HL-60 (cell line): ENCODE measurements around the gene ALK.

Source experiments
- DNase-seq, 2 experiments: peaks; one replicate each; pipeline ENCODE4 v3.0.0-alpha.2; 2010 to 2020; ENCODE audit warnings: low read depth in 1 of 2, low spot score in 1 of 2
- H3K27ac ChIP-seq: fragments of 250-450 bp; sonication (Bioruptor Pico); replicated peaks from 2 replicates; pipeline ENCODE4 v1.5.1; 2020; ENCODE audit warnings: mild to moderate bottlenecking, moderate library complexity
- H3K27me3 ChIP-seq: fragments of 250-450 bp; sonication (Bioruptor Pico); 2 replicates; pipeline ENCODE4 v1.5.1; 2021; ENCODE audit warnings: mild to moderate bottlenecking, moderate library complexity; ENCODE audit not compliant: insufficient read depth, poor library complexity, severe bottlenecking
- H3K4me3 ChIP-seq: replicated peaks from 2 replicates; pipeline ENCODE4 v1.5.1; 2011; ENCODE audit warnings: mild to moderate bottlenecking, control low read depth, low read length; ENCODE audit not compliant: insufficient read depth
- CTCF ChIP-seq: IDR thresholded peaks from one replicate; pipeline ENCODE4 v1.5.1; 2011; ENCODE audit warnings: low read length, control low read depth, inconsistent platforms; ENCODE audit not compliant: insufficient read depth
- GABPA ChIP-seq: IDR thresholded peaks from 2 replicates; pipeline ENCODE4 v1.6.1; 2012; ENCODE audit warnings: low read depth
- POLR2AphosphoS5 ChIP-seq: IDR thresholded peaks from 2 replicates; pipeline ENCODE4 v1.6.1; 2012; ENCODE audit warnings: low read depth
- SPI1 ChIP-seq: IDR thresholded peaks from 2 replicates; pipeline ENCODE4 v1.6.1; 2012; ENCODE audit warnings: low read depth, mild to moderate bottlenecking, borderline replicate concordance
- TF ChIP-seq, protein P1 (sequence below): IDR thresholded peaks from 2 replicates; pipeline ENCODE4 v1.6.1; 2012; ENCODE audit warnings: low read depth; ENCODE audit not compliant: insufficient replicate concordance

The ALK gene

GRCh38 chr2:29281086-29281915 is 640.1 kb downstream of the ALK start:
- no peak overlapping the region for H3K4me3 ChIP-seq

GRCh38 chr2:29278966-29279365 is 642.4 kb downstream of the ALK start:
- no peak overlapping the region for H3K4me3 ChIP-seq
- H3K27ac ChIP-seq, result no peak overlapping the region
- no peak for DNase-seq
- no peak for TF ChIP-seq POLR2AphosphoS5
- TF ChIP-seq, protein P1, sequence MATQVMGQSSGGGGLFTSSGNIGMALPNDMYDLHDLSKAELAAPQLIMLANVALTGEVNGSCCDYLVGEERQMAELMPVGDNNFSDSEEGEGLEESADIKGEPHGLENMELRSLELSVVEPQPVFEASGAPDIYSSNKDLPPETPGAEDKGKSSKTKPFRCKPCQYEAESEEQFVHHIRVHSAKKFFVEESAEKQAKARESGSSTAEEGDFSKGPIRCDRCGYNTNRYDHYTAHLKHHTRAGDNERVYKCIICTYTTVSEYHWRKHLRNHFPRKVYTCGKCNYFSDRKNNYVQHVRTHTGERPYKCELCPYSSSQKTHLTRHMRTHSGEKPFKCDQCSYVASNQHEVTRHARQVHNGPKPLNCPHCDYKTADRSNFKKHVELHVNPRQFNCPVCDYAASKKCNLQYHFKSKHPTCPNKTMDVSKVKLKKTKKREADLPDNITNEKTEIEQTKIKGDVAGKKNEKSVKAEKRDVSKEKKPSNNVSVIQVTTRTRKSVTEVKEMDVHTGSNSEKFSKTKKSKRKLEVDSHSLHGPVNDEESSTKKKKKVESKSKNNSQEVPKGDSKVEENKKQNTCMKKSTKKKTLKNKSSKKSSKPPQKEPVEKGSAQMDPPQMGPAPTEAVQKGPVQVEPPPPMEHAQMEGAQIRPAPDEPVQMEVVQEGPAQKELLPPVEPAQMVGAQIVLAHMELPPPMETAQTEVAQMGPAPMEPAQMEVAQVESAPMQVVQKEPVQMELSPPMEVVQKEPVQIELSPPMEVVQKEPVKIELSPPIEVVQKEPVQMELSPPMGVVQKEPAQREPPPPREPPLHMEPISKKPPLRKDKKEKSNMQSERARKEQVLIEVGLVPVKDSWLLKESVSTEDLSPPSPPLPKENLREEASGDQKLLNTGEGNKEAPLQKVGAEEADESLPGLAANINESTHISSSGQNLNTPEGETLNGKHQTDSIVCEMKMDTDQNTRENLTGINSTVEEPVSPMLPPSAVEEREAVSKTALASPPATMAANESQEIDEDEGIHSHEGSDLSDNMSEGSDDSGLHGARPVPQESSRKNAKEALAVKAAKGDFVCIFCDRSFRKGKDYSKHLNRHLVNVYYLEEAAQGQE, result no peak
- TF ChIP-seq CTCF, result no peak
- TF ChIP-seq SPI1, result no peak
- TF ChIP-seq GABPA, result no peak
- H3K27me3 ChIP-seq, result no peaks in the 10 kb centered on the region

More at GRCh38 chr2:29281086-29281915, 640.1 kb downstream of the ALK start:
- Histone ChIP-seq H3K27me3 (no peaks in the 10 kb centered on the region), H3K27ac (no peak overlapping the region)
- DNase-seq, result no peak
- no peak for TF ChIP-seq GABPA
- TF ChIP-seq, protein P1, result no peak
- TF ChIP-seq POLR2AphosphoS5, result no peak
- TF ChIP-seq SPI1, result no peak
- no peak for TF ChIP-seq CTCF

DNA sequence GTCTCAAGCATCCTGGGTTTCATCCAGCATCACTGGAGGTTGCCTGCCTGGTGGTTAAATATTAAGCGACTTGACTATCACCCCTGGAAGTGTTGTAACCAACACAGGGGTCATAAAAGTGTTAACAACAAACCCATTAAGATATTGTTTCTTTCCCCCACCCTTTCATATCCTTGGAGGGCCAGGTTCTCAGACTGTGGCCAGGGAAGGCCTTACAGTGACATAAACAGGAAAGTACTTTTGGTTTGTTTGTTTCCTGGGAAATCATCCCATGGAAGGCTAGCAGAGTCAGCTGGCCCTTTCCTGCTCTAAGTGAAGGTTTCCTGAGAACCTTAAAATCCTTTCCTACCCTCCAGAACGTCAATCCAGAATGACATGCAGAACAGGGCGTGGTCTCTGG is 645.2 kb downstream of the ALK start:
- no peak overlapping the region for H3K27ac ChIP-seq
- no peaks in the 10 kb centered on the region for H3K27me3 ChIP-seq
- DNase-seq, result no peak
- TF ChIP-seq POLR2AphosphoS5 (no peak), SPI1 (no peak), GABPA (no peak), CTCF (no peak)
- TF ChIP-seq, protein P1, result no peak
- no peak overlapping the region for H3K4me3 ChIP-seq
